Measurements from ENCODE around the gene CDC20. TPM values are rescaled to one million over a fixed set of nuclear protein-coding genes. Genes with fewer than 3 reads are reported as not detected.

Gene CDC20
- polyA plus RNA-seq, 1 of the 3 experiments (the other 2 are of a cell fraction), result 82.7 TPM

GRCh38 chr1:43367904-43368645 is 9.3 kb downstream of the CDC20 start, which contains the start of gene ELOVL1 (continued):
- TF ChIP-seq EZH2phosphoT487 (IDR thresholded peaks at IDR 0.05; ENCODE audit: borderline replicate concordance, low read depth) (no peak), NRF1 (IDR thresholded peaks at IDR 0.05; ENCODE audit: low read depth, low read length) (peak; percentile 58), CTCF (IDR thresholded peaks at IDR 0.05) (peak; percentile 37), USF2 (IDR thresholded peaks at IDR 0.05; ENCODE audit: borderline replicate concordance, low read depth, low read length) (no peak), NFIC (IDR thresholded peaks at IDR 0.05; ENCODE audit: borderline replicate concordance) (no peak), USF1 (IDR thresholded peaks at IDR 0.05; ENCODE audit: borderline replicate concordance, low read depth) (0 out of 2 replicates have a peak, but pooled peaks have one; percentile 9), TCF12 (IDR thresholded peaks at IDR 0.05) (no peak), PBX3 (IDR thresholded peaks at IDR 0.05) (peak; percentile 29; the same call in 1 of the 2 replicates), GATA2 (CRISPR knock-in tag; IDR thresholded peaks at IDR 0.05) (no peak), ELF1 (IDR thresholded peaks at IDR 0.05) (peak; percentile 78), TAF1 (IDR thresholded peaks at IDR 0.05; ENCODE audit: borderline replicate concordance, low read depth, low read length) (peak; percentile 68), SIN3A (IDR thresholded peaks at IDR 0.05; ENCODE audit: borderline replicate concordance, low read depth, low read length) (0 out of 2 replicates have a peak, but pooled peaks have one; percentile 48), ZBTB33 (IDR thresholded peaks at IDR 0.05; ENCODE audit: borderline replicate concordance, low read depth) (no peak)
- TF ChIP-seq, protein P1, sequence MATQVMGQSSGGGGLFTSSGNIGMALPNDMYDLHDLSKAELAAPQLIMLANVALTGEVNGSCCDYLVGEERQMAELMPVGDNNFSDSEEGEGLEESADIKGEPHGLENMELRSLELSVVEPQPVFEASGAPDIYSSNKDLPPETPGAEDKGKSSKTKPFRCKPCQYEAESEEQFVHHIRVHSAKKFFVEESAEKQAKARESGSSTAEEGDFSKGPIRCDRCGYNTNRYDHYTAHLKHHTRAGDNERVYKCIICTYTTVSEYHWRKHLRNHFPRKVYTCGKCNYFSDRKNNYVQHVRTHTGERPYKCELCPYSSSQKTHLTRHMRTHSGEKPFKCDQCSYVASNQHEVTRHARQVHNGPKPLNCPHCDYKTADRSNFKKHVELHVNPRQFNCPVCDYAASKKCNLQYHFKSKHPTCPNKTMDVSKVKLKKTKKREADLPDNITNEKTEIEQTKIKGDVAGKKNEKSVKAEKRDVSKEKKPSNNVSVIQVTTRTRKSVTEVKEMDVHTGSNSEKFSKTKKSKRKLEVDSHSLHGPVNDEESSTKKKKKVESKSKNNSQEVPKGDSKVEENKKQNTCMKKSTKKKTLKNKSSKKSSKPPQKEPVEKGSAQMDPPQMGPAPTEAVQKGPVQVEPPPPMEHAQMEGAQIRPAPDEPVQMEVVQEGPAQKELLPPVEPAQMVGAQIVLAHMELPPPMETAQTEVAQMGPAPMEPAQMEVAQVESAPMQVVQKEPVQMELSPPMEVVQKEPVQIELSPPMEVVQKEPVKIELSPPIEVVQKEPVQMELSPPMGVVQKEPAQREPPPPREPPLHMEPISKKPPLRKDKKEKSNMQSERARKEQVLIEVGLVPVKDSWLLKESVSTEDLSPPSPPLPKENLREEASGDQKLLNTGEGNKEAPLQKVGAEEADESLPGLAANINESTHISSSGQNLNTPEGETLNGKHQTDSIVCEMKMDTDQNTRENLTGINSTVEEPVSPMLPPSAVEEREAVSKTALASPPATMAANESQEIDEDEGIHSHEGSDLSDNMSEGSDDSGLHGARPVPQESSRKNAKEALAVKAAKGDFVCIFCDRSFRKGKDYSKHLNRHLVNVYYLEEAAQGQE (IDR thresholded peaks at IDR 0.05; ENCODE audit: low read depth, low read length), result no peak; the same call in 1 of the 2 replicates
